ENCODE results near the gene SCUBE3. TPM values are rescaled to one million over a fixed set of nuclear protein-coding genes. Genes with fewer than 3 reads are reported as not detected.

The SCUBE3 gene
- total RNA-seq, 1 donor from 2014 or later, result 0.25 TPM

DNA sequence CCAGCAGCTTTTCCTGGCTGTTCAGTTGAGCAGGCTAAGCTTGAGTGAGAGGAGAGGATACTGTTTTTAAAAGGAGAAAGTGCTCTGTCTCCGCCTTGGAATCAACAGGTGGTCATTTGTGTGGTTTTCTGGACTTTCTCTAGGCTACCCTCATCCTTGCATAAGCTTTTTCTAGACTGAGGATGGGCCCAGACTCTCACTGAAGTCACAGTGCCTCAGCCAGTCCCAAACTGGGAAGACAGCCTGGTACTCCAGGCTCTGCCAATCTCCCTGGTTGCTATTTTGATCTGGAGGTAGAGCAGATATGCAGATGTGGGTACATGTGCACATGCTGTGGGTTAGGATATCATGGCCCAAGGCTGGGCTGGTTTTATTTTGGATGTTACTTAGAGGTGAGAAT is 7.0 kb downstream of the SCUBE3 start:
- Mint-ChIP-seq H3K36me3 (ENCODE audit: unreplicated experiment) (no peaks in the 10 kb centered on the region), H3K27ac (ENCODE audit: unreplicated experiment) (no peak overlapping the region), H3K4me3 (ENCODE audit: unreplicated experiment) (no peak overlapping the region), H3K27me3 (ENCODE audit: unreplicated experiment) (peaks cover 6% of the 10 kb centered on the region), H3K4me1 (ENCODE audit: low read depth, unreplicated experiment) (peaks cover 8% of the 10 kb centered on the region), H3K9me3 (ENCODE audit: unreplicated experiment) (no peaks in the 10 kb centered on the region)
- TF ChIP-seq, protein P1, sequence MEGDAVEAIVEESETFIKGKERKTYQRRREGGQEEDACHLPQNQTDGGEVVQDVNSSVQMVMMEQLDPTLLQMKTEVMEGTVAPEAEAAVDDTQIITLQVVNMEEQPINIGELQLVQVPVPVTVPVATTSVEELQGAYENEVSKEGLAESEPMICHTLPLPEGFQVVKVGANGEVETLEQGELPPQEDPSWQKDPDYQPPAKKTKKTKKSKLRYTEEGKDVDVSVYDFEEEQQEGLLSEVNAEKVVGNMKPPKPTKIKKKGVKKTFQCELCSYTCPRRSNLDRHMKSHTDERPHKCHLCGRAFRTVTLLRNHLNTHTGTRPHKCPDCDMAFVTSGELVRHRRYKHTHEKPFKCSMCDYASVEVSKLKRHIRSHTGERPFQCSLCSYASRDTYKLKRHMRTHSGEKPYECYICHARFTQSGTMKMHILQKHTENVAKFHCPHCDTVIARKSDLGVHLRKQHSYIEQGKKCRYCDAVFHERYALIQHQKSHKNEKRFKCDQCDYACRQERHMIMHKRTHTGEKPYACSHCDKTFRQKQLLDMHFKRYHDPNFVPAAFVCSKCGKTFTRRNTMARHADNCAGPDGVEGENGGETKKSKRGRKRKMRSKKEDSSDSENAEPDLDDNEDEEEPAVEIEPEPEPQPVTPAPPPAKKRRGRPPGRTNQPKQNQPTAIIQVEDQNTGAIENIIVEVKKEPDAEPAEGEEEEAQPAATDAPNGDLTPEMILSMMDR (IDR thresholded peaks at IDR 0.05; ENCODE audit: partially characterized antibody, unreplicated experiment), result no peak
- no peak for DNase-seq

DNA sequence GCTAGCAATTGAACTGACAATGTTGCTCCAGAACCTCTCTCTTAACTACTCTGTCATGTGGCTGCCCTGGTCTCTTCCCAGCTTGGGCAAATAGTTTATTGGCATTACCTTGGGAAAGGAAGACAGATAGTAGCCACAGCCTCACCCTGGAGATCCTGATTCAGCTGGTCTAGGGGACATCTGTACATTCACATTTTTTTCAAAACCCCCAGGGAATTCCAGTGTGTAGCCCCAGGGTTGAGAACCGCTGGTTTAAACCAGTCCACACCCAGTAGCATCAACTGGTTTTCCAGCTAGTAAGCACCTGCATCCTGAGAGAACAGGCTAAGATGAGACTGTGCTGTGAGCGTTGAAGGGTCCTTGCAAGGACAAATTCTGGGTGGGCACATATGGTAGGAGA is 9.6 kb downstream of the SCUBE3 start:
- TF ChIP-seq, protein P1 (IDR thresholded peaks at IDR 0.05; ENCODE audit: partially characterized antibody, unreplicated experiment), result no peak
- H3K4me1 Mint-ChIP-seq (ENCODE audit: low read depth, unreplicated experiment), result no peaks in the 10 kb centered on the region
- H3K36me3 Mint-ChIP-seq (ENCODE audit: unreplicated experiment), result no peaks in the 10 kb centered on the region
- peaks cover 6% of the 10 kb centered on the region for H3K27me3 Mint-ChIP-seq (ENCODE audit: unreplicated experiment)
- no peak for DNase-seq
- no peak overlapping the region for H3K4me3 Mint-ChIP-seq (ENCODE audit: unreplicated experiment)
- H3K27ac Mint-ChIP-seq (ENCODE audit: unreplicated experiment), result no peak overlapping the region
- no peaks in the 10 kb centered on the region for H3K9me3 Mint-ChIP-seq (ENCODE audit: unreplicated experiment)

DNA sequence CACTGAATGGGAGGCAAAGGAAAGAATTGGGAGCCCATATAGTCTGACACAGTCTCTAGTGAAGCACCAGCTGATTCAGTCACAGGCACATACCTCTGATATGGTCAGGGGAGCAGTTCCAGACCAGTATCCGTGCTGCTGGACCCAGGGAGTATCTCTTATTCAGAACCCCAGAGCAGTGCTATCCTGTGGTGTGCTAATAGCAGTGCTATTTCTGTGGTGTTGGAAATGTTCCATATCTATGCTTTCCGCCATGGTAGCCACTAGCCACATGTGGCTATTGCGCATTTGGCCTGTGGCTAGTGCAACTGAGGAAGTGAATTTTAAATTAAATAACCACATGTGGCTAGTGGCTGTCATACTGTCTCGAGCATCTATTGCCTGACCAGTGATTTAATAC is 11.0 kb downstream of the SCUBE3 start:
- Mint-ChIP-seq H3K36me3 (ENCODE audit: unreplicated experiment) (no peaks in the 10 kb centered on the region), H3K4me1 (ENCODE audit: low read depth, unreplicated experiment) (no peaks in the 10 kb centered on the region), H3K4me3 (ENCODE audit: unreplicated experiment) (no peak overlapping the region), H3K9me3 (ENCODE audit: unreplicated experiment) (peaks cover 5% of the 10 kb centered on the region), H3K27ac (ENCODE audit: unreplicated experiment) (no peak overlapping the region), H3K27me3 (ENCODE audit: unreplicated experiment) (peaks cover 5% of the 10 kb centered on the region)
- TF ChIP-seq, protein P1 (IDR thresholded peaks at IDR 0.05; ENCODE audit: partially characterized antibody, unreplicated experiment), result no peak
- DNase-seq, result no peak

DNA sequence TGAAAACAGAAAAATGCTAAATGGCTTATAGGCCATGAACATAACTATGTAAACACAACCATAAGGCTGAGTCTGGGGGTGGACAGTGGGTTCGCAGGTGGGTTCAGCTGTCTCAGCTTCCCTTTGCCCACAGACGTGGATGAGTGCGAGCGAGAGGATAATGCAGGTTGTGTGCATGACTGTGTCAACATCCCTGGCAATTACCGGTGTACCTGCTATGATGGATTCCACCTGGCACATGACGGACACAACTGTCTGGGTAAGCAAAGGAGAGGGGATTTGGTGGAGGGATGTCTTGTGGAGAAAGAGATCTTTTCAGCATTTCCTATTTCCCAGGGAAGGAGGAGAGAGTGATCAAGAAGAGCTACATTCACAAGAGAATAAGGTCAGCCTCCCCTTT is 14.7 kb downstream of the SCUBE3 start:
- peaks cover 6% of the 10 kb centered on the region for H3K36me3 Mint-ChIP-seq (ENCODE audit: unreplicated experiment)
- no peaks in the 10 kb centered on the region for H3K4me1 Mint-ChIP-seq (ENCODE audit: low read depth, unreplicated experiment)
- H3K27ac Mint-ChIP-seq (ENCODE audit: unreplicated experiment), result no peak overlapping the region
- TF ChIP-seq, protein P1 (IDR thresholded peaks at IDR 0.05; ENCODE audit: partially characterized antibody, unreplicated experiment), result no peak
- peaks cover 10% of the 10 kb centered on the region for H3K9me3 Mint-ChIP-seq (ENCODE audit: unreplicated experiment)
- no peak for DNase-seq
- H3K27me3 Mint-ChIP-seq (ENCODE audit: unreplicated experiment), result peaks cover 3% of the 10 kb centered on the region
- H3K4me3 Mint-ChIP-seq (ENCODE audit: unreplicated experiment), result no peak overlapping the region

DNA sequence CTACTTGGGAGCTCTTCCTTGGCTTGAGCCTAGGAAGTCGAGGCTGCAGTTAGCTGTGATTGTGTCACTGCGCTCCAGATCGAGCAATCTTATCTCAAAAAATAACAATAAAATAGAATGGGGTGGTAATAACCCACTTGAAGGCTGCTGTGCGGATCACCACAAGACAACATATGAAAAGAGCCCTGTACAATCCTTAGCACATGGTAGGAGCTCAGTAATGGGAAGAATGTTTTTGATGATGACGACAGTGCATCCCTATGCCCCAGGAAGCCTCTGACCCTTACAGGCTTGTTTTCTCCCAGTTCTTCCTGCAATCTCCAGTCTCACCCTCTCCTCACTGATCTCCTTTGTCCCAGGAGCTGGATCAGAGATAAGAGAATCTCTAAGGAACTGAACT is 15.5 kb downstream of the SCUBE3 start:
- Mint-ChIP-seq H3K27ac (ENCODE audit: unreplicated experiment) (no peak overlapping the region), H3K36me3 (ENCODE audit: unreplicated experiment) (peaks cover 13% of the 10 kb centered on the region), H3K27me3 (ENCODE audit: unreplicated experiment) (peaks cover 6% of the 10 kb centered on the region), H3K9me3 (ENCODE audit: unreplicated experiment) (peaks cover 12% of the 10 kb centered on the region), H3K4me1 (ENCODE audit: low read depth, unreplicated experiment) (no peaks in the 10 kb centered on the region), H3K4me3 (ENCODE audit: unreplicated experiment) (no peak overlapping the region)
- TF ChIP-seq, protein P1 (IDR thresholded peaks at IDR 0.05; ENCODE audit: partially characterized antibody, unreplicated experiment), result no peak
- DNase-seq, result no peak
